Dedifferentiated amniotic fluid mesenchymal stem cell (primary cell): ENCODE results near the gene GRM7.

ENCODE experiments used
- DNase-seq: peaks from one replicate; pipeline ENCODE4 v3.0.0-alpha.2; 2016; ENCODE audit errors: extremely low spot score

Gene GRM7

GRCh38 chr3:7400360-7400759 is 539.4 kb downstream of the GRM7 start:
- DNase-seq: no peak

GRCh38 chr3:7401418-7401817 is 540.5 kb downstream of the GRM7 start:
- DNase-seq: no peak

DNA sequence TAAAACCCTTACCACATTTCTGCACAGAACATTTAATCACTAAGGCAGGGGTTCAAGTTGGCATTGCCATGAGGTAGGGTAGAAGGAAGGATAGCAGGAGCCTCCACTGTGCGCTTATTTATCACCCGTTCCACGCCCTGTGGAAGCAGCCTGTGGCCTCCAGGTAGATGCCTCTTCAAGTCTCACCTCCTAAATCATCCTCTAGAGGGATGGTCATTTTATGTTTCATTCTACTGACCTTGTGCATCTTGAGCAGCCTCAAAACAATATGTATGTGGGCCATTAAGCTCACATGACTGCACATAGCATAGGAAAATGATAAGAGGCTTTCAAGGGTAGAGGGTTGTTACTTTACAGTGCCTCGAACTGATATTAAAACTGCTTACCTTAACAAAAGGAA is 546.2 kb downstream of the GRM7 start:
- no peak for DNase-seq

- DNase-seq: no peak
Measured at GRCh38 chr3:7410782-7411181, 549.9 kb downstream of the GRM7 start.

DNA sequence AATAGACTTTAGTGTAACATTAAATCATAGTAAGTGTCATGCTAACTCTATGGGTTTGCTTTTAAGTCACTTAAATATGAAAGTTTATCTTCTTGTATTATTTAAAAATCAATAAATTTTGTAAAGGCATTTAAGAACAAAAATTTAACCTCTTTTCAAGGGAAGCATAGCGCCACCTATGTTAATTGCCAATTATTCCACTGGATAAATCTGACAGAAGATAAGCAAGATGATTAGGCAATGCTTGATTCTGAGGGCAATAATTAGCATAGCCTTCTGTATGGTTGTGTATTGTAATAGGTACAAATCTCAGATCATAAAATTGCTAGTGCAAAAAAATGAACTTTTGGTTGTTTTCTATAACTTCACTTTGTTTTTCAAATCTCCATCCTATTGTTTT is 560.1 kb downstream of the GRM7 start:
- no peak for DNase-seq

- no peak for DNase-seq
Measured at GRCh38 chr3:7423036-7423435, 562.1 kb downstream of the GRM7 start.

DNA sequence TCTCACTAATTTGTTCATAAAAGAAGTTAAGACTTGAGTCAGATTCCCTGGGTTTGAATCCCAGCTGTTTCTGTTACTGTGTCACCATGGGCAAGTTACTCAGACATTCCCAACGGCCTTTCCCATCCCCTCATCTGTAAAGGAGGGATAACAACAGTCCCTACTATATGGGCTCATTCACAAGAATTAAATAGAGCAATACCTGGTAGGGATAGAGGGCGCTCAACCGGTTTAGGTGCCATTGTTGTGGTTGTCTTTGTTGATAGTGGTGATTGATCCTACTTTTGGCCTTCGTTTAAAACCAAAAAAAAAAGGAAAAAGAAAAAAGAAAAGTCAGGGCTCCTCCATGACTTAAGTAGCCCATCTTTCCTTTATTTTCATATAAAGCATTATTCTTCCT is 563.1 kb downstream of the GRM7 start:
- DNase-seq: no peak

DNA sequence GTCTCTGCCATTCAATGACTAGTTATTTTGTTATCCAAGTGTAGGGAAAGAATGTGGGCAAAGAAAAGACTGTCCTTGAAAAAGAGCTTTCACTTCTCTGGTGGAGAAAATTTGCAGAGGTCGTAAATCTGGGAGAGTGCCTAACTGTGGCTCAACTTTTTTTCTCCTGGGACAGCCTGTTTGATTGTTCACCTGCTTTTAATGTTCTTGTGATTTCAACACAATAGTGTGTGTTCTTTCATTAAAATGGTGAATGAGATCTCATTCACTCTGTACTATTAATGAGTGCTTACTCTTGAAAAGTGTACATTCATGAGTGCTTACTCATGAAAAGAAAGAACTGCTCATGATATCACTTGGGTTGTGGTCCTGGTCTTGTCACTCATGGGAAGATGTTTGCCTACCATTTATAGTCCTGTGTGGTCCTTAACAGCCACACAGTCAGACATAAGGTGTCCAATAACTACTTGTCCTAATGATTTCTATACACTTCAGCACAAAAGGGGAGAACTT is 567.3 kb downstream of the GRM7 start:
- DNase-seq: no peak

GRCh38 chr3:7432610-7433009 is 571.7 kb downstream of the GRM7 start:
- DNase-seq: no peak

DNA sequence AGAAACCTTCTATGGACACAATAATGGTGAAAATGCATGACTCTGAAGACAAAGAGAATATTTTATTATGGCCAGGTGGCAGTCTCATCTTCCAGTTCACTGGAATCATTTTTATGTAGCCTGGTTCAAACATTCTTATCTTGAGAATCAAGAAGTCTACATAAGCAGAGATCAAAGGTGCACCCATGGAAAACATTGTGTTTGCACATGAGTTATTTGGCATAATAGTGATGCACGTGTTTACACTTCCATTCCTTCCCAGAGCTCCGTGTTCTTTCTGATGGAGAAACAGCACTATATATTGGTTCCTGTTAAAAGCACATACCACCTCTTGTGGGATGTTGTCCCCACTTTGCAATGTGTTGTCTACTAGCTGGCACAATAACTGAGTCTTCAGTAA is 572.2 kb downstream of the GRM7 start:
- no peak for DNase-seq

DNA sequence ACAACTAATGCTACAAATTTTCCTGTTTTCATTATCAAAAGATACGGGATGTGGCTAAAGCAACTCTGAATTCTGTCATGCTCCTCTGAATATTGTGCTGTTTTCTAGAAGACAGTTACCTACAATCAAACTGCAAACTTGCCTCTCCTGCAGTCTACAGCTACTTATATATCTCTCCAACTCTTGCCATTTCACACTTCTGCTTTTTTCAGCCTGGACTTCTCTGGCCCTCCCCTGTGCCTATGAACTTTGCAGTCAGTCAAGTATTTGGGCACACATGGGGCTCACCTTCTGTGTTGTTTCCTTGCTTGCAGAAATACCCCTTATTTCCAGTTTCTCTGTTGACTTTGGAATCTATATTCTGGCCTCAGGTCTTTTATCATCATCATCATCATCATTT is 575.6 kb downstream of the GRM7 start:
- DNase-seq: no peak

- DNase-seq: no peak
Measured at GRCh38 chr3:7437231-7437630, 576.3 kb downstream of the GRM7 start.

DNA sequence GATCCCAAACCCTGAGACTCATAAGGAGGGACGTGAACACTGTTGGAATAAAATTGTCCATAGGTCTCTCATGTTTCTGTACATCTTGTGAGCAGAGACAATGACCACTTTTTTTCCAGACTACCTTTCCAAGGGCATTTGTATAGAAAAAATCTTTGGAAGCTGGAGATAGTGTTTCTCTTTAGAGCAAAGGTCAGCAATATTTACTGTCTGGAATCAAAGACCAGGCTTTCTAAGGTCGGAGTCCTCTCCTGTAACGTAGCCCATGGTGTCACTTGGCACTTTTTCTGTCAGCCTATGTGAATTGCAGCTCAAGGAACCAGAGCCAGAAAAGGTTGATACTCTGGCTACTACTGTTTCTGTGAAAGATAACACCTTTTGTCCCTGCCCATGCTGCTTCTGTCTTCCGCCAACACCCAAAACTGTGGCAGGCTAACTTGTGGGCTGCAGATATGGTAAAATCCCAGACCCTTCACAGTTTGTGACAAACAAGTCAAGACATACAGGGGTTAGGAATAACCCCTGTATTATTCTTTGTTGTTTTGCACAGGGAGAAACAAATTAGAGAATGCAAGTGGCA is 578.3 kb downstream of the GRM7 start:
- DNase-seq: no peak

DNA sequence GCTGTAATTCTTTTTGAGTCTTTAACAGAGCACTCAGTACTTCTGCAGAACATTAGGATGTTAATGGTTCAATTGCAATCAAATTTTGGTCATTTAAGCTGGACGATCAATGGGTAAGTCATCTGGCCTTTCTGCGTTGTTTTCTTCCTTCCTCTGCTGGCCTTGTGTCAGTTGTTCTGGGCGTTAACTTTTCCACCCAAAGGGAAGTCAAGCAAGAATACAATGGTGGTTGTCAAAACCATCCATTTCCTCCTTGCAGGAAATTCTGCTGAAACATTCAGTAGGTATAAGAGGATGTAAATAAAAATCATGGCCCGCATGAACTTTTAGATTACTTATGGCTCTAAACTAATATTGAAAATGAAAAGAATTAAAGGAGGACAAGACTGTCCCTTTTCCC is 584.0 kb downstream of the GRM7 start:
- DNase-seq: no peak

- DNase-seq: no peak
Measured at GRCh38 chr3:7445331-7445730, 584.4 kb downstream of the GRM7 start.

DNA sequence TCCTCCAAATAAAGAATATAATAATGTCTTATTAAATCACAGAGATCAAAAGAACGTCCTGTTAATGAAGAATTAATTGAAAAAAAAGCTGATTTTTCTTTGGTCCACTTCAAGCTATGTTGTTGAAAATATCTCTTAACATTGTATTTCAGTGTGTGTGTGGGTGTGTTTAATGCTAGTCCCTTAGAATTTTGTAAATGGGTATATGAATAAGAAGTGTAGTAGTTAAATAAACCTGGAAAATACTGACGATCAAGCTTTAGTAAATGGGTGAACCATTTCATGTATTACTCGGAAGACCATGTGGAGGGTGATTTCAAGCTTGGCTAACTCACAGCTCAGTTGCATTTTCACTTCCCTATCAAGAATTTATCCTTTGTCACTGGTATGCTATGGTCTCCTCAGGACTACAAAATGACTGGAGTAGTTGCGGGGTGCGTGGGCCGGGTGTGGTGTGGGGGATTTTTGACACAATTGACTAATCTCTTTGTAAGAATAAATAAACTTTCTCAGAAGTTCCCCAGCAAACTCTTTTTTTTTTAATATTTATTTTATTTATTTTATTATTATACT is 586.4 kb downstream of the GRM7 start:
- no peak for DNase-seq

- no peak for DNase-seq
Measured at GRCh38 chr3:7456386-7456785, 595.5 kb downstream of the GRM7 start.

GRCh38 chr3:7461202-7461825 is 600.4 kb downstream of the GRM7 start:
- DNase-seq: no peak

GRCh38 chr3:7469866-7470265 is 609.0 kb downstream of the GRM7 start:
- DNase-seq: no peak

GRCh38 chr3:7484636-7485035 is 623.7 kb downstream of the GRM7 start:
- no peak for DNase-seq

GRCh38 chr3:7487763-7488162 is 626.8 kb downstream of the GRM7 start:
- DNase-seq: no peak

GRCh38 chr3:7489417-7489816 is 628.5 kb downstream of the GRM7 start:
- no peak for DNase-seq

DNA sequence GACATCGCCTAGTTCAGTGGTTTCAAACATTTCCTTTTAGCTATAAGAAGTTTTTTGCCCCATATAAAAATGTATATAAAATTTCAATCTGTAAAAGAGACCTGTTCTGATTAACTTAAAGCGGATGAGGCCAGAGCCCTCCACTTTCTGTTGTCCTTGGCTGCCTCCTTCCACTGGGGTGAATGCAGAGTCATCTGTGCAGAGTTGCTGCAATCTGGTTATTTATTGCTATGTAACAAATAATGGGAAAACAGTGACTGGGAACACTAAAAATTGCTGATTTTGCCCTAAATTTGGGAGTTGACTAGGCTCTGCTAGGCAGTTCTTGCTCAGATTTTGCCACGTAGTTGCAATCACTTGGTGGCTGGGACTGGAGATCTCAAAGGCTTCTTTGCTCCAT is 637.8 kb downstream of the GRM7 start:
- no peak for DNase-seq

- no peak for DNase-seq
Measured at GRCh38 chr3:7503431-7503830, 642.5 kb downstream of the GRM7 start.
